Astrocyte (in vitro differentiated cells and primary cell): ENCODE results near the gene ANKS1A. TPM values are rescaled to one million over a fixed set of nuclear protein-coding genes. Genes with fewer than 3 reads are reported as not detected.

Experiments
- DNase-seq: peaks from one replicate; pipeline ENCODE4 v3.0.0-alpha.2; 2010; ENCODE audit warnings: low read depth
- FAIRE-seq: peaks from 2 replicates; lab custom pipeline; 2011; peaks lifted over from hg19 to GRCh38; lab: Jason Lieb, UNC
- H2AFZ ChIP-seq: 2 replicates; pipeline ENCODE4 v1.6.0; 2012; ENCODE audit warnings: low read depth, low read length, inconsistent platforms
- H3K27ac ChIP-seq: 2 replicates; pipeline ENCODE4 v1.5.1; 2011; ENCODE audit warnings: low read depth, low read length, inconsistent platforms
- H3K27me3 ChIP-seq: 2 replicates; pipeline ENCODE4 v1.6.0; 2011; ENCODE audit warnings: low read length, inconsistent platforms; ENCODE audit not compliant: insufficient read depth
- H3K36me3 ChIP-seq: 2 replicates; pipeline ENCODE4 v1.5.1; 2011; ENCODE audit warnings: low read length, inconsistent platforms; ENCODE audit not compliant: insufficient read depth
- H3K4me1 ChIP-seq: 2 replicates; pipeline ENCODE4 v1.5.1; 2011; ENCODE audit warnings: low read length, inconsistent platforms; ENCODE audit not compliant: insufficient read depth
- H3K4me2 ChIP-seq: 2 replicates; pipeline ENCODE4 v1.6.0; 2012; ENCODE audit warnings: low read length, inconsistent platforms
- H3K4me3 ChIP-seq: 2 replicates; pipeline ENCODE4 v1.5.1; 2011; ENCODE audit warnings: low read depth, mild to moderate bottlenecking, low read length, inconsistent platforms; ENCODE audit not compliant: insufficient read depth
- H3K79me2 ChIP-seq: 2 replicates; pipeline ENCODE4 v1.6.0; 2012; ENCODE audit warnings: mild to moderate bottlenecking, low read length, inconsistent platforms; ENCODE audit not compliant: insufficient read depth
- H3K9ac ChIP-seq: 2 replicates; pipeline ENCODE4 v1.6.0; 2012; ENCODE audit warnings: mild to moderate bottlenecking, low read length, inconsistent platforms
- H3K9me3 ChIP-seq: 2 replicates; pipeline ENCODE4 v1.5.1; 2012; ENCODE audit warnings: low read depth, mild to moderate bottlenecking, low read length, inconsistent platforms; ENCODE audit not compliant: insufficient read depth
- H4K20me1 ChIP-seq: 2 replicates; pipeline ENCODE4 v1.6.0; 2012; ENCODE audit warnings: low read length, inconsistent platforms; ENCODE audit not compliant: insufficient read depth
- H3K27ac Mint-ChIP-seq: one replicate; pipeline ENCODE4 v1.8.0; 2021; ENCODE audit warnings: mild to moderate bottlenecking, mixed read lengths; ENCODE audit not compliant: unreplicated experiment
- H3K27me3 Mint-ChIP-seq: one replicate; pipeline ENCODE4 v1.8.0; 2021; ENCODE audit warnings: low read depth, mixed read lengths; ENCODE audit not compliant: unreplicated experiment
- H3K36me3 Mint-ChIP-seq: one replicate; pipeline ENCODE4 v1.8.0; 2021; ENCODE audit warnings: low read depth, mixed read lengths; ENCODE audit not compliant: unreplicated experiment
- H3K4me1 Mint-ChIP-seq: one replicate; pipeline ENCODE4 v1.8.0; 2021; ENCODE audit warnings: low read depth, mixed read lengths; ENCODE audit not compliant: unreplicated experiment
- H3K4me3 Mint-ChIP-seq: one replicate; pipeline ENCODE4 v1.8.0; 2021; ENCODE audit warnings: mild to moderate bottlenecking, moderate library complexity, mixed read lengths; ENCODE audit not compliant: unreplicated experiment
- H3K9me3 Mint-ChIP-seq: one replicate; pipeline ENCODE4 v1.8.0; 2021; ENCODE audit warnings: mild to moderate bottlenecking, mixed read lengths; ENCODE audit not compliant: unreplicated experiment
- EZH2 ChIP-seq: IDR thresholded peaks from 2 replicates; pipeline ENCODE4 v1.6.1; 2012; ENCODE audit warnings: mild to moderate bottlenecking, low read length, inconsistent platforms; ENCODE audit not compliant: insufficient read depth
- total RNA-seq: library from RNA; stranded (reverse); gene quantifications from 2 replicates; pipeline ENCODE4 v1.2.1, GENCODE V29; 2021
- TF ChIP-seq, protein P1 (sequence below): IDR thresholded peaks from 2 replicates; pipeline ENCODE4 v1.5.1; 2011; ENCODE audit warnings: low read depth, mild to moderate bottlenecking, inconsistent platforms, low read length, moderate library complexity; ENCODE audit not compliant: insufficient read depth

The ANKS1A gene
- total RNA-seq, 1 donor from 2014 or later = 18.0 TPM

DNA sequence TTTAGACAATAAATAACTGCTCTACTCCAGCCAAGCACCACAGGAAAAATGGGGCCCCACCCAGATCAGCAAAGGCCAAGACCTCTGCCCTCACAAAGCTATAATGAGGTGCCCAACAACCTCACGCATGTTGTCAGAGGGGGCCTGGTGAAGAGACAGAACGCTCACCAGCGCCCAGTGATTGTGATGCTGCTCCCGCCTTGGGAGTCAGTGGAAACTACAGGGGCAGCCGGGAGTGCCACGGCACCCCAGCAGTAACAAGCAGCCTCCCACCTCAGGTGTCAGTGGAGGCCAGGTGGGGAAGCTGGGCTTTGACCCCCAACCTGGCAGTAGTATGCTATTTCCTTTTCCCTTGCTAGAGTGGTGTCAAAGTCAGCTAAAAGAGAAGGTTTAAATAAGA lies 204.7 kb downstream of the ANKS1A start:
- no peak overlapping the region for H3K4me2 ChIP-seq
- H3K27ac ChIP-seq = no peak overlapping the region
- H3K9me3 Mint-ChIP-seq = no peaks in the 10 kb centered on the region
- FAIRE-seq (no peak), DNase-seq (no peak)
- no peak overlapping the region for H3K27ac Mint-ChIP-seq
- peaks cover 60% of the 10 kb centered on the region for H3K4me1 Mint-ChIP-seq
- H3K4me3 ChIP-seq = no peak overlapping the region
- no peaks in the 10 kb centered on the region for H3K27me3 ChIP-seq
- H4K20me1 ChIP-seq = no peaks in the 10 kb centered on the region
- TF ChIP-seq, protein P1, sequence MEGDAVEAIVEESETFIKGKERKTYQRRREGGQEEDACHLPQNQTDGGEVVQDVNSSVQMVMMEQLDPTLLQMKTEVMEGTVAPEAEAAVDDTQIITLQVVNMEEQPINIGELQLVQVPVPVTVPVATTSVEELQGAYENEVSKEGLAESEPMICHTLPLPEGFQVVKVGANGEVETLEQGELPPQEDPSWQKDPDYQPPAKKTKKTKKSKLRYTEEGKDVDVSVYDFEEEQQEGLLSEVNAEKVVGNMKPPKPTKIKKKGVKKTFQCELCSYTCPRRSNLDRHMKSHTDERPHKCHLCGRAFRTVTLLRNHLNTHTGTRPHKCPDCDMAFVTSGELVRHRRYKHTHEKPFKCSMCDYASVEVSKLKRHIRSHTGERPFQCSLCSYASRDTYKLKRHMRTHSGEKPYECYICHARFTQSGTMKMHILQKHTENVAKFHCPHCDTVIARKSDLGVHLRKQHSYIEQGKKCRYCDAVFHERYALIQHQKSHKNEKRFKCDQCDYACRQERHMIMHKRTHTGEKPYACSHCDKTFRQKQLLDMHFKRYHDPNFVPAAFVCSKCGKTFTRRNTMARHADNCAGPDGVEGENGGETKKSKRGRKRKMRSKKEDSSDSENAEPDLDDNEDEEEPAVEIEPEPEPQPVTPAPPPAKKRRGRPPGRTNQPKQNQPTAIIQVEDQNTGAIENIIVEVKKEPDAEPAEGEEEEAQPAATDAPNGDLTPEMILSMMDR = no peak
- TF ChIP-seq EZH2 = no peak
- no peak overlapping the region for H3K9ac ChIP-seq
- H3K79me2 ChIP-seq = no peaks in the 10 kb centered on the region
- H3K27me3 Mint-ChIP-seq = no peaks in the 10 kb centered on the region
- no peak overlapping the region for H3K4me3 Mint-ChIP-seq
- H3K4me1 ChIP-seq = peaks cover 45% of the 10 kb centered on the region
- H3K36me3 ChIP-seq = no peaks in the 10 kb centered on the region
- H2AFZ ChIP-seq = no peak overlapping the region
- peaks cover 2% of the 10 kb centered on the region for H3K36me3 Mint-ChIP-seq
- H3K9me3 ChIP-seq = no peaks in the 10 kb centered on the region

DNA sequence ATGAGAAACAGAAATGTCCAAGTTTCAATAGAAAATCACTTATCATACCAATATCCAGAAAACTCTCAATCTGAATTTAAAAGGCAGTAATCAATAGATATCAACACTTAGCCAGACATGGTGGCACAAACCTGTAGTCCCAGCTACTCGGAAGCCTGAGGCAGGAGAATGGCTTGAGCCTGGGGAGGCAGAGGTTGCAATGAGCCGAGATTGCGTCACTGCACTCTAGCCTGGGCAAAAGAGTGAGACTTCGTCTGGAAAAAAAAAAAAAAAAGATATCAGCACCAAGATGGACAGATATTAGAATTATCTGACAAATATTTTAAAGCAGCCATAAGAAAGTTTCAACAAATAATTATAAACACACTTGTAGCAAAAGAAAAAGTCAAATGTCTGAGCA lies 205.1 kb downstream of the ANKS1A start:
- no peak for FAIRE-seq
- no peak overlapping the region for H3K4me3 Mint-ChIP-seq
- peaks cover 43% of the 10 kb centered on the region for H3K4me1 ChIP-seq
- no peaks in the 10 kb centered on the region for H3K9me3 ChIP-seq
- H2AFZ ChIP-seq = no peak overlapping the region
- DNase-seq = no peak
- peak overlapping the region; percentile 58 for H3K27ac Mint-ChIP-seq
- H3K4me1 Mint-ChIP-seq = peaks cover 58% of the 10 kb centered on the region
- H3K9ac ChIP-seq = no peak overlapping the region
- no peaks in the 10 kb centered on the region for H3K27me3 Mint-ChIP-seq
- no peak for TF ChIP-seq EZH2
- TF ChIP-seq, protein P1 = no peak
- H3K4me3 ChIP-seq = no peak overlapping the region
- no peak overlapping the region for H3K4me2 ChIP-seq
- H3K27ac ChIP-seq = no peak overlapping the region
- no peaks in the 10 kb centered on the region for H3K9me3 Mint-ChIP-seq
- no peaks in the 10 kb centered on the region for H3K79me2 ChIP-seq
- no peaks in the 10 kb centered on the region for H3K27me3 ChIP-seq
- H4K20me1 ChIP-seq = no peaks in the 10 kb centered on the region
- H3K36me3 ChIP-seq = no peaks in the 10 kb centered on the region
- no peaks in the 10 kb centered on the region for H3K36me3 Mint-ChIP-seq

DNA sequence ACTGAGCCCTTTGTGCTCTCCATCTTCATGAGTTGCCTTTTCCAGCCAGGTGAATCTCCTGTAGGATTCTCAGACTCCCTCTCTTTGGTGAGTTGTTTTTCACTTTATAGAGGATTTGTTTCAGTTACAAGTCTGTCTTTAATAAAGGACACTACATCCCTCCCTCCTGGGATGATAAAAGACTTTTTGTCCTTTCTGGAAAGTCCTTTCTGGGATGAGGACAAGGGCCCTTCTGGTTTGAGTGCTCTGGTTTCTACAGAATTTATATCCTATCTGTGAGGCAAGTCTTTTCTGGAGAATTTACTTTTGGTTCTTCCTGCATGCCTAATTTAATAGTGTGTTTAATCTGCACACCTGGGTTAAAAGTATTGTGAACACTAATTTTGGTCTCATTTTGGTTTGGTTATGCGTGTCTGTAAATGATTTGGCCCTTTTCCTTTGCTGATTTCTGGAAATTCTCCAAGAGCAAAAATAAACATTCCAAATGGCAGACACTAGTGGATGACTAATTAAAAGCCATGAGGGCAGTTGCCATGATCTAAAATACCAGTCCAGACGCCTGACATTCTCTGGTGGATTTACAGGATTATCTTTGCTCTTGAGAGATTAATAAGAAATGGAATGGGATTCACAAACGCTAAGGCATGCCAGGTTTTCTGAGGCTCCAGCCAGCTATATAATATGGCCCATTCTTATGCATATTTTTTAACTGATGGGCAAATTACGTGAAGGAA lies 207.2 kb downstream of the ANKS1A start:
- no peaks in the 10 kb centered on the region for H3K27me3 ChIP-seq
- H3K36me3 ChIP-seq = no peaks in the 10 kb centered on the region
- peak; percentile 39 for FAIRE-seq
- peak overlapping the region; percentile 36 for H3K4me2 ChIP-seq
- Mint-ChIP-seq H3K27me3 (no peaks in the 10 kb centered on the region), H3K4me1 (peaks cover 39% of the 10 kb centered on the region), H3K4me3 (peak overlapping the region; percentile 22), H3K27ac (peak overlapping the region; percentile 78), H3K36me3 (no peaks in the 10 kb centered on the region), H3K9me3 (no peaks in the 10 kb centered on the region)
- H2AFZ ChIP-seq = no peak overlapping the region
- no peaks in the 10 kb centered on the region for H4K20me1 ChIP-seq
- peaks cover 28% of the 10 kb centered on the region for H3K4me1 ChIP-seq
- DNase-seq = peak; percentile 91
- H3K9me3 ChIP-seq = no peaks in the 10 kb centered on the region
- no peaks in the 10 kb centered on the region for H3K79me2 ChIP-seq
- H3K27ac ChIP-seq = peak overlapping the region; percentile 26
- TF ChIP-seq, protein P1 = no peak
- TF ChIP-seq EZH2 = no peak
- H3K4me3 ChIP-seq = no peak overlapping the region
- no peak overlapping the region for H3K9ac ChIP-seq
